Esophagus muscularis mucosa (tissue), 4 donors: ENCODE measurements around the gene PTPRS. TPM values are rescaled to one million over a fixed set of nuclear protein-coding genes. Genes with fewer than 3 reads are reported as not detected.
"Not testable (repeated sequence)": the region's sequence is repeated elsewhere in the genome, so short reads cannot be mapped to it uniquely, and the experiment has no call there.

ENCODE experiments used
- DNase-seq: peaks from one replicate; pipeline ENCODE4 v3.0.0-alpha.2; 2017; ENCODE audit errors: extremely low spot score
- H3K27ac ChIP-seq, 4 donors: fragments of 200-600 bp; sonication (generic); replicated peaks in 1 of 4; 1 replicate in 3 of 4; 2 replicates in 1 of 4; pipeline ENCODE4 v1.5.1; 2016 to 2019; ENCODE audit warnings: mild to moderate bottlenecking in 1 of 4
- H3K27me3 ChIP-seq, 4 donors: fragments of 200-600 bp; sonication (generic); one replicate each; pipeline versions ENCODE4 v1.5.1 to v1.6.0; 2016 to 2019
- H3K36me3 ChIP-seq, 4 donors: fragments of 200-600 bp; sonication (generic); one replicate each; pipeline ENCODE4 v1.5.1; 2016 to 2019
- H3K4me1 ChIP-seq, 4 donors: fragments of 200-600 bp; sonication (generic); one replicate each; pipeline ENCODE4 v1.5.1; 2016 to 2019
- H3K4me3 ChIP-seq, 4 donors: fragments of 200-600 bp; sonication (generic); 1 replicate in 2 of 4; 2 replicates in 2 of 4; pipeline ENCODE4 v1.5.1; 2016 to 2019; ENCODE audit warnings: mild to moderate bottlenecking in 4 of 4, moderate library complexity in 1 of 4
- H3K9me3 ChIP-seq, 4 donors: fragments of 200-600 bp; sonication (generic); 1 replicate in 3 of 4; 2 replicates in 1 of 4; pipeline ENCODE4 v1.5.1; 2016 to 2019
- EP300 ChIP-seq: sonication (generic); formaldehyde crosslinking; IDR thresholded peaks from one replicate; pipeline ENCODE4 v1.6.1; 2017; ENCODE audit warnings: antibody characterized with exemption
- POLR2A ChIP-seq: fragments of 450-650 bp; IDR thresholded peaks from one replicate; pipeline ENCODE4 v1.6.1; 2017; ENCODE audit warnings: antibody characterized with exemption, moderate library complexity, mild to moderate bottlenecking, low read depth
- POLR2AphosphoS5 ChIP-seq, 2 donors: sonication (generic); formaldehyde crosslinking; IDR thresholded peaks; one replicate each; pipeline ENCODE4 v1.6.1; 2017; ENCODE audit warnings: antibody characterized with exemption in 2 of 2
- WGBS: methylation state at CpG from one replicate; pipeline ENCODE4 v1.1.5; 2018; 5-methylcytosine and 5-hydroxymethylcytosine counted together
- intact Hi-C: fragments of 100-400 bp; cut with DNase I; formaldehyde crosslinking; loops from one replicate; pipeline ENCODE4 v1.15.1; 2023
- total RNA-seq, 4 donors: library from RNA; depleted of rRNA; stranded (reverse); fragments of >200 nt; gene quantifications; one replicate each; pipeline versions ENCODE4 v1.1.0 to v1.2.1, GENCODE V29; 2016
- TF ChIP-seq, protein P1 (sequence below), 3 experiments: fragments of 200-600 bp in 2 of 3; fragments of 450-650 bp in 1 of 3; sonication (generic) in 2 of 3; IDR thresholded peaks; one replicate each; pipeline ENCODE4 v1.5.1; 2017 to 2019; ENCODE audit warnings: antibody characterized with exemption in 3 of 3, mild to moderate bottlenecking in 2 of 3, moderate library complexity in 1 of 3

PTPRS gene
- total RNA-seq, 4 donors from 2014 or later, result 140 to 311 (median 224) TPM

DNA sequence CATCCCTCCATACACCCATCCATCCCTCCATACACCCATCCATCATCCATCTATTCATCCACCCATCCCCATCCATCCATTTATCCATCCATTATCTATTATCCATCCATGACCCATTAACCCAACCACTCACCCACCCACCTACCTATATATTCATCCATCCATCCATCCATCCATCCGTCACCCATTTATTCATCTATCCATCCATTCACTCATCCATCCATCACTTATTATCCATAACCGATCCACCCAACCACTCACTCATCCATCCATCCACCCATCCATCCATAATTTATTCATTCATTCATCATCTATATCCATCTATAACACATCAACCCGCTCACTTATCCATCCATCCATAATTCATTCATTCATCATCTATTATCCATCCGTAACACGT lies 28.7 kb upstream of the PTPRS start:
- TF ChIP-seq, protein P1, sequence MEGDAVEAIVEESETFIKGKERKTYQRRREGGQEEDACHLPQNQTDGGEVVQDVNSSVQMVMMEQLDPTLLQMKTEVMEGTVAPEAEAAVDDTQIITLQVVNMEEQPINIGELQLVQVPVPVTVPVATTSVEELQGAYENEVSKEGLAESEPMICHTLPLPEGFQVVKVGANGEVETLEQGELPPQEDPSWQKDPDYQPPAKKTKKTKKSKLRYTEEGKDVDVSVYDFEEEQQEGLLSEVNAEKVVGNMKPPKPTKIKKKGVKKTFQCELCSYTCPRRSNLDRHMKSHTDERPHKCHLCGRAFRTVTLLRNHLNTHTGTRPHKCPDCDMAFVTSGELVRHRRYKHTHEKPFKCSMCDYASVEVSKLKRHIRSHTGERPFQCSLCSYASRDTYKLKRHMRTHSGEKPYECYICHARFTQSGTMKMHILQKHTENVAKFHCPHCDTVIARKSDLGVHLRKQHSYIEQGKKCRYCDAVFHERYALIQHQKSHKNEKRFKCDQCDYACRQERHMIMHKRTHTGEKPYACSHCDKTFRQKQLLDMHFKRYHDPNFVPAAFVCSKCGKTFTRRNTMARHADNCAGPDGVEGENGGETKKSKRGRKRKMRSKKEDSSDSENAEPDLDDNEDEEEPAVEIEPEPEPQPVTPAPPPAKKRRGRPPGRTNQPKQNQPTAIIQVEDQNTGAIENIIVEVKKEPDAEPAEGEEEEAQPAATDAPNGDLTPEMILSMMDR (IDR thresholded peaks at IDR 0.05), result no peak
- TF ChIP-seq EP300 (no peak), POLR2AphosphoS5 (IDR thresholded peaks at IDR 0.05) (no peak), POLR2A (no peak)
- Histone ChIP-seq H3K36me3 (no peaks in the 10 kb centered on the region), H3K27ac (no peak overlapping the region), H3K27me3 (peaks cover 0 to 71% (median 2%) of the 10 kb centered on the region in 4 donors), H3K4me1 (no peaks in the 10 kb centered on the region), H3K9me3 (no peaks in the 10 kb centered on the region), H3K4me3 (no peak overlapping the region)
- 94% methylated on average over 5 of the region's 5 CpGs for WGBS
- intact Hi-C loops, result no loop called here
- no peak for DNase-seq

DNA sequence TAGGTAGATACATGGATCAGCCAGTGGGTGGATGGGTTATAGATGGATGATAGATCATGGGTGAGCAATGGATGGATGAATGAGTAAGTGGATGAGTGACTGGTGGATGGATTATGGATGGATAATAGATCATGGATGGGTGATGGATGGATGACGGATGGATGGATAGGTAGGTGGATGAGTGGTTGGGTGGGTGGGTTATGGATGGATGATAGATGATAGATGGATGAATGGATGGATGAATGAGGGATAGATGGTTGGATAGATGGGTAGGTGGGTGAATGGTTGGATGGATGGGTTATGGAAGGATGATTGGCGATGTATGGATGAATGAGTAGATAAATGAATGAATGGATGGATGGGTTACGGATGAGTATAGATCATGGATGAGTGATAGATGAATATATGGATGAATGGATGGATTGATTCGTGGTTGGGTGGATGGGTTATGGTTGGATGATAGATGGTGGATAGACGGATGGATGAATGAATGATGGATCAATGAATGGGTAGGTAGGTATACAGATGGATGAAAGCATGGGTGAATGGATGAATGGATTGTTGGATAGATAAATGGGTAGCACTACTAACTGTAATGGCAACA lies 27.0 kb upstream of the PTPRS start:
- intact Hi-C loops, result no loop called here
- WGBS, result 81% methylated on average over 5 of the region's 5 CpGs
- peaks cover 0 to 78% (median 5%) of the 10 kb centered on the region in 4 donors for H3K27me3 ChIP-seq

DNA sequence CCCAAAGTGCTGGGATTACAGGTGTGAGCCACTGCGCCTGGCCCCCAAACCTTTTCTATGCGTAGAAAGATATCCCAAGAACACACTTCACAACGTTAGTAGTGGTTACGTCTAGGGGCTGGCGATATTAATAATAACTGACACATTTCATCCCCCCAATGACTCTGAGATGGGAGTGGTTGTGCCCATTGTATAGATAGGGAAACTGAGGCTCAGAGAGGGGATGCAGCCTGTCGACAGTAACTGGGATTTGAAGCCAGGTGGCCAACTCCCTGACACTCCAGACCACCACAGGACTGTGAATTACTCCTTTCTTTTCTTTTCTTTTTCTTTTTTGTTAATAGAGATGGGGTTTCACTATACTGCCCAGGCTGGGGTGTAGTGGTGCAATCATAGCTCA lies 25.3 kb upstream of the PTPRS start:
- TF ChIP-seq POLR2A, result no peak
- TF ChIP-seq POLR2AphosphoS5 (IDR thresholded peaks at IDR 0.05), result no peak
- TF ChIP-seq EP300, result no peak
- TF ChIP-seq, protein P1 (IDR thresholded peaks at IDR 0.05), result no peak
- 90% methylated on average over 6 of the region's 6 CpGs for WGBS
- H3K4me1 ChIP-seq, result no peaks in the 10 kb centered on the region
- intact Hi-C loops, result no loop called here
- H3K4me3 ChIP-seq, result no peak overlapping the region
- no peaks in the 10 kb centered on the region for H3K9me3 ChIP-seq
- no peak for DNase-seq
- no peaks in the 10 kb centered on the region for H3K36me3 ChIP-seq
- H3K27me3 ChIP-seq, result peaks cover 0 to 74% (median 5%) of the 10 kb centered on the region in 4 donors
- H3K27ac ChIP-seq, result no peak overlapping the region

More for the DNA sequence above, 27.0 kb upstream of the PTPRS start:
- no peak overlapping the region for H3K27ac ChIP-seq
- H3K4me1 ChIP-seq, result no peaks in the 10 kb centered on the region
- TF ChIP-seq EP300 (no peak), POLR2AphosphoS5 (IDR thresholded peaks at IDR 0.05) (no peak), POLR2A (no peak)
- TF ChIP-seq, protein P1 (IDR thresholded peaks at IDR 0.05), result no peak
- H3K36me3 ChIP-seq, result no peaks in the 10 kb centered on the region
- H3K9me3 ChIP-seq, result no peaks in the 10 kb centered on the region
- DNase-seq, result no peak
- H3K4me3 ChIP-seq, result no peak overlapping the region

- no peaks in the 10 kb centered on the region for H3K4me1 ChIP-seq
- WGBS, result 54% methylated on average over 3 of the region's 7 CpGs
- peaks cover 0 to 74% (median 5%) of the 10 kb centered on the region in 4 donors for H3K27me3 ChIP-seq
- TF ChIP-seq POLR2AphosphoS5 (IDR thresholded peaks at IDR 0.05), result no peak
- TF ChIP-seq POLR2A, result no peak
- TF ChIP-seq EP300, result no peak
- TF ChIP-seq, protein P1 (IDR thresholded peaks at IDR 0.05), result no peak
- intact Hi-C loops, result no loop called here
- no peak for DNase-seq
- H3K4me3 ChIP-seq, result no peak overlapping the region
- no peaks in the 10 kb centered on the region for H3K9me3 ChIP-seq
- no peak overlapping the region for H3K27ac ChIP-seq
- H3K36me3 ChIP-seq, result no peaks in the 10 kb centered on the region
Measured at GRCh38 chr19:5364674-5365073, 24.1 kb upstream of the PTPRS start.

DNA sequence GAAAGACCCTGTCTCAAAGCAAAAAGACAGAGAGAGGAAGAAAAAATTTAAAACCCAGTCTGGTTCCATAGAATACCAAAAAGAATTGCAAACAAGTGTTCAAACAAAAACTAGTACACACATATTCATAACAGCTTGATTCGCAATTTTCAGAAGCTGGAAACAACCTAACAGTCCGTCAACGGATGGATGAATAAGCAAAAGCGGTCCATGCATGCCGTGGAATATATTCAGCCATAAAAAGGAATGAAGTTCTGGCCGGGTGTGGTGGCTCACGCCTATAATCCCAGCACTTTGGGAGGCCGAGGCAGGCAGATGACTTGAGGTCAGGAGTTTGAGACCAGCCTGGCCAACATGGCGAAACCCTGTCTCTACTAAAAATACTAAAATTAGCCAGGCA lies 21.2 kb upstream of the PTPRS start:
- WGBS, result 91% methylated on average over 9 of the region's 9 CpGs

More for the DNA sequence above, 21.2 kb upstream of the PTPRS start:
- DNase-seq, H3K4me1 ChIP-seq, H3K9me3 ChIP-seq, H3K36me3 ChIP-seq, intact Hi-C loops, H3K27ac ChIP-seq, H3K4me3 ChIP-seq: not testable (repeated sequence)
- H3K27me3 ChIP-seq, result peaks cover 0 to 84% (median 5%) of the 10 kb centered on the region in 4 donors
